Caco-2 (cell line): ENCODE results near the gene FOXJ1. TPM values are rescaled to one million over a fixed set of nuclear protein-coding genes. Genes with fewer than 3 reads are reported as not detected.
A peak's percentile ranks its signal among the peaks of the same experiment; 100 is the strongest.

Source experiments
- BruUV-seq: library from RNA; stranded (reverse); fragments of 400-500 nt; replicated peaks from 2 replicates; lab custom pipeline; 2021; lab: Mats Ljungman, UMichigan
- CTCF ChIA-PET: fragments of 300-600 bp; sonication (Branson Sonifier 250); formaldehyde crosslinking; loops from one replicate; lab custom pipeline; 2022; ENCODE audit warnings: antibody characterized with exemption; lab: Charles Lee
- POLR2A ChIA-PET: fragments of 300-600 bp; sonication (Branson Sonifier 250); formaldehyde crosslinking; loops from one replicate; lab custom pipeline; 2022; ENCODE audit warnings: antibody characterized with exemption; lab: Charles Lee
- DNase-seq, 2 experiments: peaks; one replicate each; pipeline versions ENCODE4 v3.0.0 to v3.0.0-alpha.2; 2020 to 2022
- H3K27me3 ChIP-seq: replicated peaks from 2 replicates; pipeline ENCODE4 v1.6.0; 2011; ENCODE audit warnings: low read length; ENCODE audit not compliant: control insufficient read depth, insufficient read depth
- H3K36me3 ChIP-seq: 2 replicates; pipeline ENCODE4 v1.5.1; 2011; ENCODE audit warnings: low read length; ENCODE audit not compliant: control insufficient read depth, insufficient read depth
- H3K4me1 ChIP-seq: fragments of 250-450 bp; sonication (Bioruptor Pico); 2 replicates; pipeline ENCODE4 v1.5.1; 2020; ENCODE audit warnings: mild to moderate bottlenecking
- H3K4me3 ChIP-seq: 2 replicates; pipeline ENCODE4 v1.5.1; 2011; ENCODE audit warnings: low read depth, mild to moderate bottlenecking, control low read depth, low read length
- H3K9me3 ChIP-seq: fragments of 250-450 bp; sonication (Bioruptor Pico); 2 replicates; pipeline ENCODE4 v1.5.1; 2020; ENCODE audit warnings: mild to moderate bottlenecking, moderate library complexity
- H3K27ac Mint-ChIP-seq: one replicate; pipeline ENCODE4 v1.8.0; 2022; ENCODE audit warnings: mixed read lengths; ENCODE audit not compliant: unreplicated experiment
- H3K27me3 Mint-ChIP-seq: one replicate; pipeline ENCODE4 v1.8.0; 2022; ENCODE audit warnings: mixed read lengths; ENCODE audit not compliant: insufficient read depth, unreplicated experiment
- H3K36me3 Mint-ChIP-seq: one replicate; pipeline ENCODE4 v1.8.0; 2022; ENCODE audit warnings: mild to moderate bottlenecking, mixed read lengths; ENCODE audit not compliant: insufficient read depth, unreplicated experiment
- H3K4me1 Mint-ChIP-seq: one replicate; pipeline ENCODE4 v1.8.0; 2022; ENCODE audit warnings: low read depth, mixed read lengths; ENCODE audit not compliant: unreplicated experiment
- H3K4me3 Mint-ChIP-seq: one replicate; pipeline ENCODE4 v1.8.0; 2022; ENCODE audit warnings: mild to moderate bottlenecking, moderate library complexity, mixed read lengths; ENCODE audit not compliant: unreplicated experiment
- H3K9me3 Mint-ChIP-seq: one replicate; pipeline ENCODE4 v1.8.0; 2022; ENCODE audit warnings: mixed read lengths; ENCODE audit not compliant: unreplicated experiment
- intact Hi-C: fragments of 100-400 bp; cut with micrococcal nuclease; formaldehyde crosslinking; loops from one replicate; pipeline ENCODE4 v1.10.0; 2022; ENCODE audit not compliant: unreplicated experiment
- total RNA-seq: library from RNA; stranded (reverse); gene quantifications from 2 replicates; pipeline ENCODE4 v1.2.3, GENCODE V29; 2022
- TF ChIP-seq, protein P1 (sequence below), 2 experiments: fragments of 200-600 bp in 1 of 2; IDR thresholded peaks; 1 replicate in 1 of 2; 2 replicates in 1 of 2; pipeline versions ENCODE4 v1.5.1 to v1.8.0; 2011 to 2022; ENCODE audit warnings: antibody characterized with exemption in 1 of 2, control low read depth in 1 of 2, inconsistent platforms in 1 of 2, low read depth in 1 of 2, low read length in 1 of 2, mild to moderate bottlenecking in 1 of 2, moderate library complexity in 1 of 2; ENCODE audit not compliant: insufficient read depth in 1 of 2, severe bottlenecking in 1 of 2, unreplicated experiment in 1 of 2

Gene FOXJ1
- total RNA-seq, 1 experiment from 2014 or later = 10.7 TPM

DNA sequence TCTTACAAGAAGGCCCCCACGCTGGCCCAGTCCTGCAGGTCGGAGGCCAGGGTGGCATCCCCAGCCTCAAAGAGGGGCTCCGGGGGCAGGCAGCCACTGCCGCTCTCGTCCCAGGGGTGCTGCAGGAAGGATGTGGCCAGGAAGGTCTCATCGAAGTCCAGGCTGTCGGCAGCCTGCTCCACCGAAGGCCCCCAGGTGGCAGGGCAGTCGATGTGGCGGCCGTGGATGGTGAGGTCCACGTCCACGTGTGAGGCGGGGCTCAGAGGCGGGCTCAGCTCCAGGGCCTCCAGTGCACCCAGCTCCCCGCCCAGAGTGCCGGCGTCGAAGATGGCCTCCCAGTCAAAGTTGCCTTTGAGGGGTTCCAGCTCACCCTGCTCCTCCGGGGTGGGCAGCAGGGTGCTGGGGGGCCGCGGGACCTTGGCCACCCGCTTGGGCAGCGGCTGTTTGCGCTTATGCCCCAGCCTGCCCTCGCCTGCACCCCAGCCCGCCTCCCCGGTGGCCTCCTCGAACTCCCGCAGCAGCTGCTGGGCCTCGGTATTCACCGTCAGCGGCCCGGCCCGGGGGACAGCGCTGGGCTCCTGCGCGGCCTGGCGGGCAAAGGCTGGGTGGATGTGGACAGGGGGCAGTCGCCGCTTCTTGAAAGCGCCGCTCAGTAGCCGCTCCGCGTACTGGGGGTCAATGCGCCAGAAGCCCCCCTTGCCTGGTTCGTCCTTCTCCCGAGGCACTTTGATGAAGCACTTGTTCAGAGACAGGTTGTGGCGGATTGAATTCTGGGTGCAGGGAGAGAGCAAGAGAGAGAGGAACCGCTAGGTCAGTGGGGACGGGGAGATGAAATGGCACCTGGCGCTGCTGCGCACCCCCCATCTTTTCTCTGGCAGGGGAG, 3.5 kb downstream of the FOXJ1 start:
- peaks cover 89% of the 10 kb centered on the region for H3K4me1 ChIP-seq
- ChIA-PET POLR2A (interaction anchor here (1.0 to 1.3 kb wide), 3 partner anchors 10 to 65 kb away, joined by 8 to 21 read pairs (median 9); partner anchors contain the start of gene SRP68), CTCF (interaction anchor here (0.5 to 1.4 kb wide), 6 partner anchors 12 to 44 kb away, joined by 3 to 9 read pairs (median 4); no protein-coding TSS in a partner anchor)
- TF ChIP-seq, protein P1, sequence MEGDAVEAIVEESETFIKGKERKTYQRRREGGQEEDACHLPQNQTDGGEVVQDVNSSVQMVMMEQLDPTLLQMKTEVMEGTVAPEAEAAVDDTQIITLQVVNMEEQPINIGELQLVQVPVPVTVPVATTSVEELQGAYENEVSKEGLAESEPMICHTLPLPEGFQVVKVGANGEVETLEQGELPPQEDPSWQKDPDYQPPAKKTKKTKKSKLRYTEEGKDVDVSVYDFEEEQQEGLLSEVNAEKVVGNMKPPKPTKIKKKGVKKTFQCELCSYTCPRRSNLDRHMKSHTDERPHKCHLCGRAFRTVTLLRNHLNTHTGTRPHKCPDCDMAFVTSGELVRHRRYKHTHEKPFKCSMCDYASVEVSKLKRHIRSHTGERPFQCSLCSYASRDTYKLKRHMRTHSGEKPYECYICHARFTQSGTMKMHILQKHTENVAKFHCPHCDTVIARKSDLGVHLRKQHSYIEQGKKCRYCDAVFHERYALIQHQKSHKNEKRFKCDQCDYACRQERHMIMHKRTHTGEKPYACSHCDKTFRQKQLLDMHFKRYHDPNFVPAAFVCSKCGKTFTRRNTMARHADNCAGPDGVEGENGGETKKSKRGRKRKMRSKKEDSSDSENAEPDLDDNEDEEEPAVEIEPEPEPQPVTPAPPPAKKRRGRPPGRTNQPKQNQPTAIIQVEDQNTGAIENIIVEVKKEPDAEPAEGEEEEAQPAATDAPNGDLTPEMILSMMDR (IDR thresholded peaks at IDR 0.05; ENCODE audit: insufficient read depth in 1 of 2, low read depth in 1 of 2, low read length in 1 of 2, severe bottlenecking in 1 of 2, unreplicated experiment in 1 of 2) = no peak
- no peaks in the 10 kb centered on the region for H3K36me3 ChIP-seq
- BruUV-seq = TSS peak; percentile 28
- Mint-ChIP-seq H3K27me3 (no peaks in the 10 kb centered on the region), H3K27ac (peak overlapping the region; percentile 88), H3K36me3 (peaks cover 35% of the 10 kb centered on the region), H3K9me3 (no peaks in the 10 kb centered on the region), H3K4me3 (peak overlapping the region; percentile 61), H3K4me1 (peaks cover 57% of the 10 kb centered on the region)
- DNase-seq = peak in 1 of 2 experiments; percentile 21
- H3K4me3 ChIP-seq = no peak overlapping the region
- H3K27me3 ChIP-seq = no peaks in the 10 kb centered on the region
- intact Hi-C loops = loop anchor here (1.0 kb wide), 1 partner anchor 65 kb away; the partner anchor contains the start of gene SRP68
- no peaks in the 10 kb centered on the region for H3K9me3 ChIP-seq

DNA sequence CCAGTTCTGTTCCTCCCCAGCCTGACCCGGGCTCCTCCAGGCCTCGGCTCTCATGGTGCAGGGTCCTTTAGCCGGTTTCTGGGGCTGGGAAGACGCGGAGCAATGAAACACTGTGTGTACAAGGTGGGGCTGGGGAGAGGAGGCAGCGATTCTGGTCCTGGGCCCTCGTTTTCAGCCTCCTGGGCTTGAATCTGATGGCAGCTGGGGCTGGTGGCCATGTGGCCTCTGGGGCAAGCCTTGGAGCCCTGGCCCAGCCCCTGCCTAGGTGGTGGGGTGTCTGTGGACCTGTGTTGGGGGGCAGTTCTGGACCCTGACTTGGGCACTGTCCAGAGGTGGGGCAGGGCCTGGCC, 4.1 kb downstream of the FOXJ1 start:
- Mint-ChIP-seq H3K27me3 (no peaks in the 10 kb centered on the region), H3K36me3 (peaks cover 30% of the 10 kb centered on the region), H3K4me3 (no peak overlapping the region), H3K4me1 (peaks cover 51% of the 10 kb centered on the region), H3K9me3 (no peaks in the 10 kb centered on the region), H3K27ac (peak overlapping the region; percentile 23)
- POLR2A ChIA-PET = no interaction called here
- no peak for DNase-seq
- Histone ChIP-seq H3K4me3 (no peak overlapping the region), H3K9me3 (no peaks in the 10 kb centered on the region), H3K27me3 (no peaks in the 10 kb centered on the region), H3K36me3 (no peaks in the 10 kb centered on the region), H3K4me1 (peaks cover 87% of the 10 kb centered on the region)
- intact Hi-C loops = no loop called here
- CTCF ChIA-PET = interaction anchor here (0.9 kb wide), 1 partner anchor 19 kb away, joined by 3 read pairs; no protein-coding TSS in a partner anchor
- BruUV-seq = no TSS peak
- TF ChIP-seq, protein P1 (IDR thresholded peaks at IDR 0.05; ENCODE audit: insufficient read depth in 1 of 2, low read depth in 1 of 2, low read length in 1 of 2, severe bottlenecking in 1 of 2, unreplicated experiment in 1 of 2) = no peak

DNA sequence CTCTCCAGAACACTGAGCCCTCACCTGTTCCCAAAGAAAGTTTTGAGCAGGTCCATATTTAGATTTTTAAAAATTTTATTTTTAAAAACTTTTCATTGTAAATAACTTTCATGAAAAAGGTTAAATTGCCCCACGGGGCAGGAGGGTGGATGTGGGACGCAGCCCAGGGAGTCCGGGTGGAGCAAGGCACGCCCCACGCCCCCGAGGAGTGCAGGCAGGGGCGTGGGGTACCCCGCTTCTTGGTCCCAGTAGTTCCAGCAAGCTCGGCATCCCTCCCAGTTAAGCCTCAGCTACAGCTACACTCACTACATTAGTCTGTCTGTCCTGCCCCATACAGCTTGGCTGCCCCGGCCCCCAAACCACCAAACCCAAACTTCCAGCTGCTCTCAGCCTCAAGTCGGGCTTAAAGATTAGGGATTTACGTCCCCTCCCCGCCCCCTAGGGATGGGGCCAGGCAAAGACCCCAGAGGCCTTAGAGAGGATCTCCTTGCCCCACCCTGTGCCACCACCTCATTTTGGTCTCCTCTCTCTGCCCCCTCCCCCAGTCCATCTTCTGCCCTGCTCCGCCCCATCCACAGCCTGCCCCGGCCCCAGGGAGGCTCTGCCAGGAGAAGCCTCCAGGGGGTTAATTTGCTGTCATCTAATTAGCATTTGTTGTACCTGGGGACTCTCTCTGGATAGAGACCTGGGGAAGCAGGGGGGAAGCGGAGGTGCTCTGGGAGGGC, 4.6 kb downstream of the FOXJ1 start:
- BruUV-seq = no TSS peak
- peak in 1 of 2 experiments; percentile 25 for DNase-seq
- TF ChIP-seq, protein P1 (IDR thresholded peaks at IDR 0.05; ENCODE audit: insufficient read depth in 1 of 2, low read depth in 1 of 2, low read length in 1 of 2, severe bottlenecking in 1 of 2, unreplicated experiment in 1 of 2) = no peak
- no peaks in the 10 kb centered on the region for H3K9me3 ChIP-seq
- Mint-ChIP-seq H3K27ac (peak overlapping the region; percentile 23), H3K9me3 (no peaks in the 10 kb centered on the region), H3K4me3 (no peak overlapping the region), H3K27me3 (no peaks in the 10 kb centered on the region), H3K36me3 (peaks cover 28% of the 10 kb centered on the region), H3K4me1 (peaks cover 57% of the 10 kb centered on the region)
- H3K4me1 ChIP-seq = peaks cover 87% of the 10 kb centered on the region
- intact Hi-C loops = no loop called here
- CTCF ChIA-PET = no interaction called here
- no peaks in the 10 kb centered on the region for H3K36me3 ChIP-seq
- H3K27me3 ChIP-seq = no peaks in the 10 kb centered on the region
- H3K4me3 ChIP-seq = no peak overlapping the region
- POLR2A ChIA-PET = no interaction called here
